ENCODE data around the gene POLG.

- TF ChIP-seq CTCF (IDR thresholded peaks at IDR 0.05) (no peak), POLR2A (IDR thresholded peaks at IDR 0.05) (no peak)
These were observed 7.5 kb downstream of the POLG start for GRCh38 chr15:89327113-89327512.

Data from uterus (tissue), 2 donors.